Panc1 (cell line): ENCODE results near the gene MEIOSIN. TPM values are rescaled to one million over a fixed set of nuclear protein-coding genes. Genes with fewer than 3 reads are reported as not detected.

Experiments
- ATAC-seq: fragments of 200-7000 bp; cut with Tn5 transposase; 2 replicates; pipeline ENCODE4 v1.9.1; 2020; ENCODE audit warnings: mild to moderate bottlenecking, moderate library complexity
- BruUV-seq: library from RNA; stranded (reverse); fragments of 400-500 nt; replicated peaks from 2 replicates; lab custom pipeline; 2021; lab: Mats Ljungman, UMichigan
- CTCF ChIA-PET: fragments of 300-600 bp; sonication (Branson Sonifier 250); formaldehyde crosslinking; loops from one replicate; lab custom pipeline; 2022; ENCODE audit warnings: antibody characterized with exemption; lab: Charles Lee
- POLR2A ChIA-PET: fragments of 300-600 bp; sonication (Branson Sonifier 250); formaldehyde crosslinking; loops from one replicate; lab custom pipeline; 2022; ENCODE audit warnings: antibody characterized with exemption; lab: Charles Lee
- DNase-seq: peaks from one replicate; pipeline ENCODE4 v3.0.0-alpha.2; 2010; ENCODE audit warnings: low read depth, low spot score
- H3K27ac ChIP-seq: 2 replicates; pipeline ENCODE4 v1.5.1; 2011; ENCODE audit warnings: mild to moderate bottlenecking, low read length, inconsistent platforms
- H3K27me3 ChIP-seq: fragments of 200-500 bp; sonication (Bioruptor generic); 2 replicates; pipeline ENCODE4 v1.6.0; 2014; ENCODE audit warnings: low read length, inconsistent platforms; ENCODE audit not compliant: control insufficient read depth, insufficient read depth
- H3K36me3 ChIP-seq: fragments of 200-500 bp; sonication (Bioruptor generic); 2 replicates; pipeline ENCODE4 v1.5.1; 2014; ENCODE audit warnings: inconsistent platforms, mild to moderate bottlenecking, low read length, moderate library complexity; ENCODE audit not compliant: control insufficient read depth, insufficient read depth
- H3K4me1 ChIP-seq: 2 replicates; pipeline ENCODE4 v1.5.1; 2011; ENCODE audit warnings: inconsistent platforms, mild to moderate bottlenecking, low read length, moderate library complexity; ENCODE audit not compliant: control insufficient read depth, insufficient read depth
- H3K4me3 ChIP-seq, 2 experiments: 2 replicates each; pipeline ENCODE4 v1.5.1; 2011 to 2012; ENCODE audit warnings: low read depth in 2 of 2, low read length in 2 of 2, mild to moderate bottlenecking in 2 of 2, inconsistent platforms in 1 of 2, moderate library complexity in 1 of 2
- H3K9me3 ChIP-seq: fragments of 200-500 bp; sonication (Bioruptor generic); 2 replicates; pipeline ENCODE4 v1.5.1; 2014; ENCODE audit warnings: low read depth, mild to moderate bottlenecking, inconsistent platforms, low read length, moderate library complexity; ENCODE audit not compliant: control insufficient read depth, insufficient read depth
- CTCF ChIP-seq: fragments of 450-650 bp; IDR thresholded peaks from 2 replicates; pipeline ENCODE4 v1.5.1; 2017; ENCODE audit warnings: mild to moderate bottlenecking
- POLR2AphosphoS5 ChIP-seq: IDR thresholded peaks from 2 replicates; pipeline ENCODE4 v1.6.1; 2012; ENCODE audit warnings: mild to moderate bottlenecking, low read depth, low read length, moderate library complexity
- SIN3A ChIP-seq: IDR thresholded peaks from 2 replicates; pipeline ENCODE4 v1.6.1; 2012; ENCODE audit warnings: low read depth, mild to moderate bottlenecking, low read length, moderate library complexity, borderline replicate concordance; ENCODE audit not compliant: insufficient read depth
- TCF7L2 ChIP-seq: IDR thresholded peaks from 2 replicates; pipeline ENCODE4 v1.6.1; 2011; ENCODE audit warnings: mild to moderate bottlenecking, low read depth, low read length, inconsistent platforms
- in situ Hi-C: cut with HindIII; loops from 2 replicates; pipeline ENCODE4 v1.10.0; 2016; ENCODE audit warnings: low sequenced_read_pairs, low pct_unique_long_range_greater_than_20kb
- intact Hi-C: fragments of 100-400 bp; cut with micrococcal nuclease; formaldehyde crosslinking; loops from one replicate; pipeline ENCODE4 v1.10.0; 2022; ENCODE audit not compliant: unreplicated experiment
- total RNA-seq: library from RNA; stranded (reverse); gene quantifications from one replicate; pipeline ENCODE4 v1.2.1, GENCODE V29; 2021; ENCODE audit not compliant: unreplicated experiment
- TF ChIP-seq, protein P1 (sequence below), 2 experiments: IDR thresholded peaks; 2 replicates each; pipeline ENCODE4 v1.6.1; 2011 to 2012; ENCODE audit warnings: low read depth in 2 of 2, control low read depth in 1 of 2, low read length in 1 of 2, mild to moderate bottlenecking in 1 of 2, moderate library complexity in 1 of 2; ENCODE audit not compliant: insufficient read depth in 1 of 2

Gene MEIOSIN
- total RNA-seq, 1 experiment from 2014 or later = not detected

- peak overlapping the region; percentile 86 for H3K27ac ChIP-seq
- in situ Hi-C loops = no loop called here
- TF ChIP-seq CTCF = no peak
- no peak for TF ChIP-seq TCF7L2
- peak; percentile 42 for TF ChIP-seq POLR2AphosphoS5
- TF ChIP-seq SIN3A = 0 out of 2 replicates have a peak, but pooled peaks have one; percentile 22
- intact Hi-C loops = loop anchor here (10.0 kb wide), 1 partner anchor 63 kb away; no protein-coding TSS in a partner anchor
- H3K4me1 ChIP-seq = peaks cover 32% of the 10 kb centered on the region
- CTCF ChIA-PET = interaction anchor here (0.6 kb wide), 1 partner anchor 33 kb away, joined by 3 read pairs; no protein-coding TSS in a partner anchor
- peak overlapping the region; percentile 66 to 77 for H3K4me3 ChIP-seq
- no TSS peak for BruUV-seq
- DNase-seq = no peak
- H3K36me3 ChIP-seq = no peaks in the 10 kb centered on the region; the same call in 1 of the 2 replicates
- no peaks in the 10 kb centered on the region for H3K9me3 ChIP-seq
- H3K27me3 ChIP-seq = no peaks in the 10 kb centered on the region
- POLR2A ChIA-PET = interaction anchor here (0.6 kb wide), 2 partner anchors 16 to 834 kb away, joined by 7 to 14 read pairs; no protein-coding TSS in a partner anchor
- ATAC-seq = peak; percentile 3; the same call in 1 of the 2 replicates
Measured at GRCh38 chr19:45767410-45767880, 34.2 kb downstream of the MEIOSIN start.

- BruUV-seq = no TSS peak
- in situ Hi-C loops (no loop called here), intact Hi-C loops (loop anchor here (10.0 kb wide), 1 partner anchor 63 kb away; no protein-coding TSS in a partner anchor)
- ChIA-PET CTCF (interaction anchor here (0.6 to 2.1 kb wide), 3 partner anchors 33 to 88 kb away, joined by 3 to 13 read pairs (median 5); partner anchors contain the start of gene QPCTL), POLR2A (interaction anchor here (1.6 kb wide), 1 partner anchor 51 kb away, joined by 3 read pairs; no protein-coding TSS in a partner anchor)
- Histone ChIP-seq H3K9me3 (no peaks in the 10 kb centered on the region), H3K4me3 (peak overlapping the region; percentile 66 to 77), H3K4me1 (peaks cover 38% of the 10 kb centered on the region), H3K27ac (peak overlapping the region; percentile 86), H3K36me3 (no peaks in the 10 kb centered on the region; the same call in 1 of the 2 replicates), H3K27me3 (no peaks in the 10 kb centered on the region)
- peak; percentile 23 for ATAC-seq
- no peak for DNase-seq
- TF ChIP-seq POLR2AphosphoS5 = no peak
- TF ChIP-seq TCF7L2 = no peak
- TF ChIP-seq SIN3A = 0 out of 2 replicates have a peak, but pooled peaks have one; percentile 19
Measured at GRCh38 chr19:45767881-45768654, 34.8 kb downstream of the MEIOSIN start.

DNA sequence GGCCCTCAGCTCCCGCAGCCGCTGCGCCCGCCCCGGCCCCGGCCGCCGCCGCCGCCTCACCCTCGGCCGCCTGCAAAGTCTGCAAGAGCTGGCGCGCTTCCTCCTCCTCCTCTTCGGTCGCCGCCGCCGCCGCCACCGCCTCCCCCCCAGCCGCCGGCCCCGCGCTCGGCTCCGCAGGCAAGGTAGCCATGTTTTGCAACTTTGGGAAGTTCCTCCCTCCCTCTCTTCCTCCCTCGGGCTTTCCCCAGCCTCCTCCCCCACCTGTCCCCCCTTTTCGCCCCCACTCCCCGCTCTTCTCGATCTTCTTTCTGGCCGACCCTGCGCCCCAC lies 35.4 kb downstream of the MEIOSIN start:
- no TSS peak for BruUV-seq
- POLR2A ChIA-PET = interaction anchor here (0.6 to 1.6 kb wide), 3 partner anchors 51 to 76 kb away, joined by 3 to 7 read pairs (median 3); partner anchors contain the start of genes QPCTL and SNRPD2
- Histone ChIP-seq H3K9me3 (no peaks in the 10 kb centered on the region), H3K4me1 (peaks cover 42% of the 10 kb centered on the region), H3K36me3 (no peaks in the 10 kb centered on the region; the same call in 1 of the 2 replicates), H3K27ac (peak overlapping the region; percentile 89), H3K4me3 (peak overlapping the region; percentile 66 to 77), H3K27me3 (no peaks in the 10 kb centered on the region)
- ATAC-seq (no peak), DNase-seq (no peak)
- intact Hi-C loops (loop anchor here (10.0 kb wide), 1 partner anchor 64 kb away; no protein-coding TSS in a partner anchor), in situ Hi-C loops (no loop called here)
- CTCF ChIA-PET = interaction anchor here (0.7 to 2.1 kb wide), 2 partner anchors 76 to 89 kb away, joined by 5 to 13 read pairs; partner anchors contain the start of gene QPCTL
- TF ChIP-seq SIN3A = no peak
- no peak for TF ChIP-seq TCF7L2
- TF ChIP-seq, protein P1, sequence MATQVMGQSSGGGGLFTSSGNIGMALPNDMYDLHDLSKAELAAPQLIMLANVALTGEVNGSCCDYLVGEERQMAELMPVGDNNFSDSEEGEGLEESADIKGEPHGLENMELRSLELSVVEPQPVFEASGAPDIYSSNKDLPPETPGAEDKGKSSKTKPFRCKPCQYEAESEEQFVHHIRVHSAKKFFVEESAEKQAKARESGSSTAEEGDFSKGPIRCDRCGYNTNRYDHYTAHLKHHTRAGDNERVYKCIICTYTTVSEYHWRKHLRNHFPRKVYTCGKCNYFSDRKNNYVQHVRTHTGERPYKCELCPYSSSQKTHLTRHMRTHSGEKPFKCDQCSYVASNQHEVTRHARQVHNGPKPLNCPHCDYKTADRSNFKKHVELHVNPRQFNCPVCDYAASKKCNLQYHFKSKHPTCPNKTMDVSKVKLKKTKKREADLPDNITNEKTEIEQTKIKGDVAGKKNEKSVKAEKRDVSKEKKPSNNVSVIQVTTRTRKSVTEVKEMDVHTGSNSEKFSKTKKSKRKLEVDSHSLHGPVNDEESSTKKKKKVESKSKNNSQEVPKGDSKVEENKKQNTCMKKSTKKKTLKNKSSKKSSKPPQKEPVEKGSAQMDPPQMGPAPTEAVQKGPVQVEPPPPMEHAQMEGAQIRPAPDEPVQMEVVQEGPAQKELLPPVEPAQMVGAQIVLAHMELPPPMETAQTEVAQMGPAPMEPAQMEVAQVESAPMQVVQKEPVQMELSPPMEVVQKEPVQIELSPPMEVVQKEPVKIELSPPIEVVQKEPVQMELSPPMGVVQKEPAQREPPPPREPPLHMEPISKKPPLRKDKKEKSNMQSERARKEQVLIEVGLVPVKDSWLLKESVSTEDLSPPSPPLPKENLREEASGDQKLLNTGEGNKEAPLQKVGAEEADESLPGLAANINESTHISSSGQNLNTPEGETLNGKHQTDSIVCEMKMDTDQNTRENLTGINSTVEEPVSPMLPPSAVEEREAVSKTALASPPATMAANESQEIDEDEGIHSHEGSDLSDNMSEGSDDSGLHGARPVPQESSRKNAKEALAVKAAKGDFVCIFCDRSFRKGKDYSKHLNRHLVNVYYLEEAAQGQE (IDR thresholded peaks at IDR 0.05; ENCODE audit: insufficient read depth in 1 of 2, low read depth in 2 of 2, low read length in 1 of 2) = no peak
- no peak for TF ChIP-seq CTCF
- TF ChIP-seq POLR2AphosphoS5 = no peak
